ENCODE data around the gene PSMD1.

DNA sequence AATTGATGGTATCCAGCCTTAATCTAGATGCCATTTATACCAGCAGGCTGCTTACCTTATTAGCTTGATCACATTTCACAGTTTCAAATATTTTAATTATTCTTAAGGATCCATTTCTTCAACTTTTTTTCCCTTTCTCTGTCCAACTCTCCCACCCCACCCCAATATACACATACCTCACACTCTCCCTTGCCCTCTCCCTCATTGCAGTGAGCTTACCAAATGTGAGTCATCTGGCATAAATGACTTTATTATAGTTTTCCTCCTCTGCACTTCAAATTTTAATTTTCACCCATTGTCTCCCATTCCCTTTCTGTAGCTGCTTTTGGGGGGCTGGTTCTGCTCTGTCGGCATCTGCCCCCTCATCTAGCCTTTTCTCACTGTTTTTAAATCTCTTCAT lies 55.3 kb downstream of the PSMD1 start:
- TF ChIP-seq, protein P1, sequence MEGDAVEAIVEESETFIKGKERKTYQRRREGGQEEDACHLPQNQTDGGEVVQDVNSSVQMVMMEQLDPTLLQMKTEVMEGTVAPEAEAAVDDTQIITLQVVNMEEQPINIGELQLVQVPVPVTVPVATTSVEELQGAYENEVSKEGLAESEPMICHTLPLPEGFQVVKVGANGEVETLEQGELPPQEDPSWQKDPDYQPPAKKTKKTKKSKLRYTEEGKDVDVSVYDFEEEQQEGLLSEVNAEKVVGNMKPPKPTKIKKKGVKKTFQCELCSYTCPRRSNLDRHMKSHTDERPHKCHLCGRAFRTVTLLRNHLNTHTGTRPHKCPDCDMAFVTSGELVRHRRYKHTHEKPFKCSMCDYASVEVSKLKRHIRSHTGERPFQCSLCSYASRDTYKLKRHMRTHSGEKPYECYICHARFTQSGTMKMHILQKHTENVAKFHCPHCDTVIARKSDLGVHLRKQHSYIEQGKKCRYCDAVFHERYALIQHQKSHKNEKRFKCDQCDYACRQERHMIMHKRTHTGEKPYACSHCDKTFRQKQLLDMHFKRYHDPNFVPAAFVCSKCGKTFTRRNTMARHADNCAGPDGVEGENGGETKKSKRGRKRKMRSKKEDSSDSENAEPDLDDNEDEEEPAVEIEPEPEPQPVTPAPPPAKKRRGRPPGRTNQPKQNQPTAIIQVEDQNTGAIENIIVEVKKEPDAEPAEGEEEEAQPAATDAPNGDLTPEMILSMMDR (IDR thresholded peaks at IDR 0.05) = no peak
- TF ChIP-seq EZH2phosphoT487 (IDR thresholded peaks at IDR 0.05) = no peak

All from neural progenitor cell (in vitro differentiated cells).